ENCODE results near the gene DNAJC1.

DNA sequence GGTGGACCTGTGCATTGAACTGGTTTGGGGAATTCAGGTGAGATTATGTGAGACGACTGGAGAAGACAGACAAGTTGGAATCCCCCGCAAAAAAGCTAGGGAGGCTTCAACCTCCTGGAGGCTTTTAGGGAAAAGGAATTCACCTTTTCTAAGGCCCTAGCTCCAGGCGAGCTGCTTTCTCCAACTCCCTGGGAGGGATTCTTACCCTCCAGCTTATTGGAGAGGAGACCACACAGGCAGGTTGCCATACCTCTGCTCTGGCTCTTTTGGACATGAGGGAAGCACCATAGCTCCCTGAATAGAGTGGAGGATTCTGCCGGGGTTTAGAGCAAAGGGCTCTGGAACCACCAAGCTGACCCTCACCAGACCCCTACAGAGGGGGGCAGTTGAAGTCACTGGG is 255.7 kb downstream of the DNAJC1 start:
- TF ChIP-seq CEBPB (IDR thresholded peaks at IDR 0.05) (no peak), TAF1 (IDR thresholded peaks at IDR 0.05; ENCODE audit: low read depth) (no peak), EP300 (IDR thresholded peaks at IDR 0.05; ENCODE audit: borderline replicate concordance) (no peak), TEAD4 (IDR thresholded peaks at IDR 0.05) (no peak), YY1 (IDR thresholded peaks at IDR 0.05; ENCODE audit: low read depth) (no peak), NFIC (IDR thresholded peaks at IDR 0.05) (no peak), ZBTB7A (IDR thresholded peaks at IDR 0.05; ENCODE audit: low read depth) (no peak), RAD21 (IDR thresholded peaks at IDR 0.05; ENCODE audit: low read depth) (no peak), EGR1 (IDR thresholded peaks at IDR 0.05) (no peak), CREB1 (IDR thresholded peaks at IDR 0.05; ENCODE audit: low read depth) (no peak), TCF12 (IDR thresholded peaks at IDR 0.05; ENCODE audit: low read depth) (no peak)
- TF ChIP-seq, protein P1, sequence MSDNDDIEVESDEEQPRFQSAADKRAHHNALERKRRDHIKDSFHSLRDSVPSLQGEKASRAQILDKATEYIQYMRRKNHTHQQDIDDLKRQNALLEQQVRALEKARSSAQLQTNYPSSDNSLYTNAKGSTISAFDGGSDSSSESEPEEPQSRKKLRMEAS (IDR thresholded peaks at IDR 0.05): no peak

Measured in Ishikawa (cell line).